ENCODE measurements around the gene NELFB.

Gene NELFB

GRCh38 chr9:137313956-137314560 lies 58.9 kb downstream of the NELFB start:
- no peak for TF ChIP-seq CTCF (conservative IDR thresholded peaks at IDR 0.05; ENCODE audit: control insufficient read depth, insufficient read depth, low read depth, low read length)
- H3K4me3 ChIP-seq (ENCODE audit: control insufficient read depth, low read depth, low read length) = no peak overlapping the region
- no peak for DNase-seq (ENCODE audit: low read depth)

GRCh38 chr9:137314561-137315560 lies 59.7 kb downstream of the NELFB start:
- no peak overlapping the region for H3K4me3 ChIP-seq (ENCODE audit: control insufficient read depth, low read depth, low read length)
- DNase-seq (ENCODE audit: low read depth) = no peak
- TF ChIP-seq CTCF (conservative IDR thresholded peaks at IDR 0.05; ENCODE audit: control insufficient read depth, insufficient read depth, low read depth, low read length) = no peak

- H3K4me3 ChIP-seq (ENCODE audit: control insufficient read depth, low read depth, low read length) = no peak overlapping the region
- no peak for DNase-seq (ENCODE audit: low read depth)
- no peak for TF ChIP-seq CTCF (conservative IDR thresholded peaks at IDR 0.05; ENCODE audit: control insufficient read depth, insufficient read depth, low read depth, low read length)
Measured at GRCh38 chr9:137315581-137316011, 60.5 kb downstream of the NELFB start.

- DNase-seq (ENCODE audit: low read depth) = peak; percentile 34
- no peak for TF ChIP-seq CTCF (conservative IDR thresholded peaks at IDR 0.05; ENCODE audit: control insufficient read depth, insufficient read depth, low read depth, low read length)
- no peak overlapping the region for H3K4me3 ChIP-seq (ENCODE audit: control insufficient read depth, low read depth, low read length)
Measured at GRCh38 chr9:137316012-137316981, 61.2 kb downstream of the NELFB start.

- no peak overlapping the region for H3K4me3 ChIP-seq (ENCODE audit: control insufficient read depth, low read depth, low read length)
- TF ChIP-seq CTCF (conservative IDR thresholded peaks at IDR 0.05; ENCODE audit: control insufficient read depth, insufficient read depth, low read depth, low read length) = no peak
- DNase-seq (ENCODE audit: low read depth) = no peak
Measured at GRCh38 chr9:137317021-137317717, 62.0 kb downstream of the NELFB start.

All from fibroblast of mammary gland (primary cell).